GM20000 (cell line): Measurements from ENCODE around the gene IGFBP5.

Experiments
- DNase-seq: peaks from one replicate; pipeline ENCODE4 v3.0.0; 2012; ENCODE audit warnings: low spot score
- CTCF ChIP-seq: IDR thresholded peaks from 2 replicates; pipeline ENCODE4 v1.5.1; 2012; ENCODE audit warnings: mild to moderate bottlenecking, control low read depth; ENCODE audit errors: extremely low read depth, missing control alignments

Gene IGFBP5

GRCh38 chr2:216652566-216652965 is 42.8 kb downstream of the IGFBP5 start:
- no peak for DNase-seq
- TF ChIP-seq CTCF, result no peak

GRCh38 chr2:216651351-216651881 is 43.9 kb downstream of the IGFBP5 start:
- DNase-seq, result no peak
- TF ChIP-seq CTCF, result no peak

- no peak for DNase-seq
These were observed 44.6 kb downstream of the IGFBP5 start for GRCh38 chr2:216650626-216651257.

GRCh38 chr2:216649574-216649973 is 45.8 kb downstream of the IGFBP5 start:
- TF ChIP-seq CTCF, result no peak
- DNase-seq, result no peak

More at GRCh38 chr2:216650626-216651257, 44.6 kb downstream of the IGFBP5 start:
- no peak for TF ChIP-seq CTCF

GRCh38 chr2:216648105-216648504 is 47.2 kb downstream of the IGFBP5 start:
- no peak for DNase-seq
- TF ChIP-seq CTCF, result no peak

GRCh38 chr2:216646116-216646515 is 49.2 kb downstream of the IGFBP5 start:
- no peak for DNase-seq
- no peak for TF ChIP-seq CTCF

- TF ChIP-seq CTCF, result no peak
These were observed 49.8 kb downstream of the IGFBP5 start for GRCh38 chr2:216645636-216645950.

More at GRCh38 chr2:216645636-216645950, 49.8 kb downstream of the IGFBP5 start:
- no peak for DNase-seq
